Activated CD4-positive, alpha-beta memory T cell treated with anti-CD3 and anti-CD28 coated beads for 36 hours (primary cell): Measurements from ENCODE around the gene QRICH2. TPM values are rescaled to one million over a fixed set of nuclear protein-coding genes. Genes with fewer than 3 reads are reported as not detected.

Experiments used
- CTCF ChIA-PET: fragments of 350-600 bp; sonication (Branson Sonifier 250); formaldehyde crosslinking; loops from one replicate; lab custom pipeline; 2021; ENCODE audit warnings: antibody characterized with exemption, inconsistent platforms; lab: Charles Lee
- POLR2A ChIA-PET: fragments of 350-600 bp; sonication (Branson Sonifier 250); formaldehyde crosslinking; loops from one replicate; lab custom pipeline; 2021; ENCODE audit warnings: antibody characterized with exemption; lab: Charles Lee
- DNase-seq: peaks from one replicate; pipeline ENCODE4 v3.0.0-alpha.2; 2020
- H3K27ac Mint-ChIP-seq: one replicate; pipeline ENCODE4 v1.8.0; 2021; ENCODE audit warnings: mixed read lengths
- H3K27me3 Mint-ChIP-seq: one replicate; pipeline ENCODE4 v1.8.0; 2021; ENCODE audit warnings: mixed read lengths
- H3K36me3 Mint-ChIP-seq: one replicate; pipeline ENCODE4 v1.8.0; 2021; ENCODE audit warnings: mixed read lengths
- H3K4me1 Mint-ChIP-seq: one replicate; pipeline ENCODE4 v1.8.0; 2021; ENCODE audit warnings: low read depth, mixed read lengths
- H3K4me3 Mint-ChIP-seq: one replicate; pipeline ENCODE4 v1.8.0; 2021; ENCODE audit warnings: mild to moderate bottlenecking, mixed read lengths
- H3K9me3 Mint-ChIP-seq: one replicate; pipeline ENCODE4 v1.8.0; 2021; ENCODE audit warnings: mixed read lengths
- intact Hi-C: fragments of 100-400 bp; cut with micrococcal nuclease; formaldehyde crosslinking; loops from one replicate; pipeline ENCODE4 v1.15.1; 2023
- total RNA-seq, 2 experiments: library from RNA; stranded (reverse); gene quantifications; one replicate each; pipeline ENCODE4 v1.2.3, GENCODE V29; 2021

The QRICH2 gene
- total RNA-seq, 2 experiments from 2014 or later: 1.0 to 1.1 TPM

DNA sequence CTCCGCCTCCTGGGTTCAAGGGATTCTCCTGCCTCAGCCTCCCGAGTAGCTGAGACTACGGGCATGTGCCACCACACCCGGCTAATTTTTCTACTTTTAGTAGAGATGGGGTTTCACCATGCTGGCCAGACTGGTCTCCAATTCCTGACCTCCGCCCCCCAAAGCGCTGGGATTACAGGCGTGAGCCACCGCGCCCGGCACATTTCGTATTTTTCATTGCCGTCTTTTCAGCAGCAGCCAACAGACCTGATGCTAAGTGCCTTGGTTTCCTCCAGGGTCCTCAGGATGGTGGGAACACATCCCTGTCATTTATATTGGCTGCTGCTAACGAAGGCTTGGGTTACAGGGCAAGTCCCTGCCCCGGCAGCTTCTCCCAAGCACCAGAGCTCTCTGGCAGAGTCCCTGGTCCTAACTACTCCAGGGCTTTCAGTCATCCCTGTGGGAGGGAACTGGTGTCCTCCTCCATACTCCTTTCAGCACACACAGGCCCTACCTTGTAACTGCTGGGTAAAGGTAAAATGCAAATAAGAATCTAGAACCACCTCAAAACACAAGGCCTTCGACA is 66.3 kb downstream of the QRICH2 start:
- intact Hi-C loops: no loop called here
- DNase-seq: no peak
- Mint-ChIP-seq H3K4me1 (peaks cover 53% of the 10 kb centered on the region), H3K27ac (no peak overlapping the region), H3K9me3 (no peaks in the 10 kb centered on the region), H3K4me3 (peak overlapping the region; percentile 77), H3K27me3 (no peaks in the 10 kb centered on the region), H3K36me3 (peaks cover under 1% of the 10 kb centered on the region)
- CTCF ChIA-PET: interaction anchor here (1.1 to 1.3 kb wide), 3 partner anchors 15 to 50 kb away, joined by 3 to 4 read pairs (median 4); no protein-coding TSS in a partner anchor
- POLR2A ChIA-PET: interaction anchor here (1.7 kb wide), 1 partner anchor 23 kb away, joined by 10 read pairs; the partner anchor contains the start of gene UBALD2

DNA sequence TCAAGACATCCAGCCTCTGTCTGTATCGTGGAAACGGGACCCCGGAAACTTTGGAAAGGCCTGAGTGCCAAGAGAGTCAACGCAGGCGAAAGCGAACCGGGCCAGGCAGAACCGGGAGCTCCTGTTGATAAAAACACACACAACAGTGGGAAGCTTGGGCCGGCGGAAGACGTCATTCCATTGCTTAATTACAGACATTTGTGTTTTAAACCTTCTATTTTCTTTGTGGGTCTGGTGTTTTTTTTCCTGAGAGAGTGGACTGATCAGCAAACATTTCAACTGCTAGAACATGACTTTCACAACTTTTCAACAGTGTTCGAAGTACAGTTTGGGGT is 66.9 kb downstream of the QRICH2 start:
- no peaks in the 10 kb centered on the region for H3K9me3 Mint-ChIP-seq
- H3K4me3 Mint-ChIP-seq: peak overlapping the region; percentile 77
- no peak for DNase-seq
- peaks cover 2% of the 10 kb centered on the region for H3K36me3 Mint-ChIP-seq
- no peaks in the 10 kb centered on the region for H3K27me3 Mint-ChIP-seq
- POLR2A ChIA-PET: interaction anchor here (0.5 to 1.7 kb wide), 6 partner anchors 23 to 184 kb away, joined by 3 to 10 read pairs (median 4); partner anchors contain the start of gene UBALD2
- peaks cover 47% of the 10 kb centered on the region for H3K4me1 Mint-ChIP-seq
- peak overlapping the region; percentile 67 for H3K27ac Mint-ChIP-seq
- CTCF ChIA-PET: interaction anchor here (0.7 to 1.3 kb wide), 4 partner anchors 16 to 57 kb away, joined by 3 to 4 read pairs (median 4); no protein-coding TSS in a partner anchor
- intact Hi-C loops: no loop called here

DNA sequence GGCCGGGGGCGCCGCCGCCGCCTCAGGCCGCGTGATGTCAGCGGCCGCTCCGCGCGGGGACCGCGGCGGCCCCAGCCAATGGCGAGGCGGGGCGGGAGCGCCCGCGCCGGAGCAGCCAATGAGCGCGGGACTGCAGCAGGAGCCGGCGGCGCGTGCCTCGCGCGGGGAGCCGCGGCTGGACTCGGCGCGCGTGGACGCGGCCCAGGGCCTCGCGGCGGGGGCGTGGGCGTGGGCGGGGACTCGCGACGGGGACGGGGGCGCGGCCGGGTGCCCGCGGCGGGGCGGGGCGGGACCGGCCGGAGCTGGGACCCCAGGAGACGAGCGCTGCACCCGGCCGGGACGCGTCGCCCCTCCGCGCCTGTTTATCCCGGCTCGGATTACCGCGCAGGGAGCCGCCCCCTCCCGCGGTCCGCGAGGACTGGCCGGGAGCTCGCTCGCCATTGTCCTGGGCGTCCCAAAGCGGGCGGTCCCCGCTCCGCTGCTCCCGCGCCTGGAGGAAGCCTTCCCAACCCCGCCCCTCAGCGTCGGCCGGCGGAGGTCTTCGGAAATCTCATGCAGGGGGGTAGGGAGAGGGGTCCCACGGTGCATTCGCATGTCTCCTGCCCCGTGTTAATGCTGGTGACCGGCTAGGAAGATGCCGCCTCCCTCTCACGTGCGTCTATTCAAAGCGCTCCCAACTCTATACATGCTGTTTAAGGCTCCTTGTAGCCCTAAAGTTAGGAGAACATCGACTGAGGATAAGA is 67.4 kb downstream of the QRICH2 start, which contains the start of gene RNF157:
TSS of gene RNF157 (minus strand) at position 33 of the 743 bp plus-strand sequence. CDS start 253 bp downstream, outside the sequence.
- H3K4me3 Mint-ChIP-seq: peak within 1 kb of the TSS; percentile 77
- H3K4me1 Mint-ChIP-seq: peaks cover 41% of the 10 kb centered on the region
- intact Hi-C loops: no loop called here
- ChIA-PET POLR2A (interaction anchor here (0.5 to 1.7 kb wide), 6 partner anchors 24 to 185 kb away, joined by 3 to 10 read pairs (median 4); partner anchors contain the start of gene UBALD2), CTCF (interaction anchor here (0.7 to 1.3 kb wide), 3 partner anchors 16 to 56 kb away, joined by 3 to 4 read pairs (median 4); no protein-coding TSS in a partner anchor)
- peak; percentile 69 for DNase-seq
- H3K27me3 Mint-ChIP-seq: no peaks in the 10 kb centered on the region
- H3K36me3 Mint-ChIP-seq: peaks cover 2% of the 10 kb centered on the region
- peak within 1 kb of the TSS; percentile 67 for H3K27ac Mint-ChIP-seq
- H3K9me3 Mint-ChIP-seq: no peaks in the 10 kb centered on the region

DNA sequence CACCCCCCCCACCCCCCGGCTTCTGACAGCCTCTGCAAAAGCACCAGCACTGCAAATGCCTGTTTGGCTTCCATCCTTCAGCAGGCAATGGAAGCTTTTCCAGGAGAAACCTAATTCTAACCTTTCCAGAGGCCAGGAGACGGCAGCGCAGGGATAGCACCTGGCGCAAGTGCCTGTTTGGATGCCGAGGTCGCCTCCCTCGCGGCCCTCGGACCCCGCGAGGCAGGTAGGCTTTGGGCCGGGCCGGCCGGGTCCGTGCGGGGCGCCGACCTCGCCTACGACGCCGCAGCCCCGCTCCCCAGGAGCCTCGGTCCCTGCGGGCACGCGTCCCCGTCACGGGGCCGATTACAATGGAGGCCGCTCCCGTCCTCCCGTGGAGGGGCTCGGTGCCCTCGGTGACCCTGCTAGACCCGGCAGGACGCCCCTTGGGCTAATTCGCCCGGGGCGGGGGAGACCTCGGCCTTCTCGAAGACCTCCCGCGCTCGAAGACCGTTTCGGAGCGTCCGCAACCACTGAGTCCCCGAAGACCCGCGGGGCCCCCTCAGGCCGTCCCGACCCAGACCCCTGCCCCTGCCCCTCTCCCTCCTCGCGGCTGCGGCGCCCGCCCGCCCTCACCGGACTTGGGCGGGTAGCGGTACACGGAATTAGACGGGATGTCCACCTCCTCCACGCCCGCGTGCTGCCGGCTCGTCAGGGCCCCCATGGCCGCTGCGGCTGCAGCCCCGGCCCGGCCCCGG is 68.4 kb downstream of the QRICH2 start:
- H3K4me1 Mint-ChIP-seq: peaks cover 39% of the 10 kb centered on the region
- H3K27ac Mint-ChIP-seq: peak overlapping the region; percentile 33
- ChIA-PET POLR2A (interaction anchor here (1.2 to 2.2 kb wide), 4 partner anchors 25 to 48 kb away, joined by 5 to 10 read pairs (median 8); partner anchors contain the start of gene UBALD2), CTCF (interaction anchor here (0.8 to 1.0 kb wide), 2 partner anchors 24 to 47 kb away, joined by 3 to 4 read pairs; no protein-coding TSS in a partner anchor)
- H3K36me3 Mint-ChIP-seq: peaks cover 2% of the 10 kb centered on the region
- no peak for DNase-seq
- intact Hi-C loops: no loop called here
- H3K9me3 Mint-ChIP-seq: no peaks in the 10 kb centered on the region
- no peaks in the 10 kb centered on the region for H3K27me3 Mint-ChIP-seq
- peak overlapping the region; percentile 73 for H3K4me3 Mint-ChIP-seq

DNA sequence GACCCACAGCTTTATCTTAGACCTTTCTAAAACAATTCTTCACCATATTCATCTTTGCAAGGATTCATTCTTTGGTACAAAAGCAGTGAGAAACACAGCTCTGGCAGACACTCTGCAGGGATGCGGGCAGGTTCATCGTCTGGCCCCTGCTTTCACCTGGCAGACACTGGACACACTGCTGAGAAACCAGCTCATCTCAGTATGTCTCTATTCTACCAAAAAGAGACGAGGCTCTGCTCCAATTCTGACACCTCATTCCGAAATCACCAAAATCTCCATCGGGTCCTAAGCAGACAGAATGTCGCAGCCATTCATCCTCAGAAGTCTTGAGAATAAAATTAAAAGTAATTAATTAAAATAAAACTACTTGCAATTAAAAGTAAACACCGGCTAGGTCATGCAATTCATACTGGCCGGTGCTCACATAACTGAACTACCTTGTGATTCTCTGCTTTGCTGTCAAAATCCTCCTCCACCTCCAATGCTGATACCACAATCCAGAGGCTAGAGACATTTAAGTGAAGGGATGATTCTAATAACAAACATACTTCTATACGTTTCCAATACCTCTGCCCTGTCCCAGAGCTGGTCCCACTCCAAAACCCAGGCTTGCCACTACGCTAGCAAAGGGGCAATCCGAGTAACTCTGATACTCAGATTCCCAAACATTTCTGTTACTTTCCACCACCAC is 69.1 kb downstream of the QRICH2 start:
- H3K4me3 Mint-ChIP-seq: peak overlapping the region; percentile 58
- ChIA-PET CTCF (interaction anchor here (0.6 to 2.1 kb wide), 7 partner anchors 8 to 59 kb away, joined by 3 to 8 read pairs (median 4); no protein-coding TSS in a partner anchor), POLR2A (interaction anchor here (1.0 to 2.2 kb wide), 7 partner anchors 25 to 115 kb away, joined by 3 to 10 read pairs (median 4); partner anchors contain the start of gene PRPSAP1)
- no peak overlapping the region for H3K27ac Mint-ChIP-seq
- intact Hi-C loops: no loop called here
- H3K4me1 Mint-ChIP-seq: peaks cover 44% of the 10 kb centered on the region
- no peaks in the 10 kb centered on the region for H3K9me3 Mint-ChIP-seq
- no peaks in the 10 kb centered on the region for H3K27me3 Mint-ChIP-seq
- DNase-seq: no peak
- H3K36me3 Mint-ChIP-seq: peaks cover 2% of the 10 kb centered on the region

DNA sequence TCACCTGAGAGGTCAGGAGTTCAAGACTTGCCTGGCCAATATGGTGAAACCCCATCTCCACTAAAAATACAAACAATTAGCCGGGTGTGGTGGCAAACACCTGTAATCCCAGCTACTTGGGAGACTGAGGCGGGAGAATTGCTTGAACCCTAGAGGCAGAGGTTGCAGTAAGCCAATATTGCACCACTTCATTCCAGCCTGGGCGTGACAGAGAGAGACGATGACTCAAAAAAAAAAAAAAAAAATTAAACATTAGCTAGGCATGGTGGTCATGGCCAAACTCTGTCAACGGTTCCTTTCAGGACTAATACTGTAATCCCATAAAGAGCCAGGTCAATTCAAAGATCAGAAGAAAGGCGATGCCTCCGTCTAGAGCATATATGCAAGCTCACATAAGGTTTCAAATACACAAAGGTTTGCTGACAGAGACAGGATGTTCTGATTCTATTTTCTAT is 70.2 kb downstream of the QRICH2 start:
- peaks cover 44% of the 10 kb centered on the region for H3K4me1 Mint-ChIP-seq
- no peaks in the 10 kb centered on the region for H3K27me3 Mint-ChIP-seq
- H3K27ac Mint-ChIP-seq: peak overlapping the region; percentile 8
- no peaks in the 10 kb centered on the region for H3K9me3 Mint-ChIP-seq
- ChIA-PET CTCF (interaction anchor here (0.6 to 2.1 kb wide), 5 partner anchors 11 to 639 kb away, joined by 3 to 8 read pairs (median 4); no protein-coding TSS in a partner anchor), POLR2A (interaction anchor here (0.9 to 2.2 kb wide), 6 partner anchors 8 to 46 kb away, joined by 3 to 10 read pairs (median 4); no protein-coding TSS in a partner anchor)
- DNase-seq: no peak
- intact Hi-C loops: no loop called here
- H3K36me3 Mint-ChIP-seq: peaks cover 2% of the 10 kb centered on the region
- H3K4me3 Mint-ChIP-seq: peak overlapping the region; percentile 16

DNA sequence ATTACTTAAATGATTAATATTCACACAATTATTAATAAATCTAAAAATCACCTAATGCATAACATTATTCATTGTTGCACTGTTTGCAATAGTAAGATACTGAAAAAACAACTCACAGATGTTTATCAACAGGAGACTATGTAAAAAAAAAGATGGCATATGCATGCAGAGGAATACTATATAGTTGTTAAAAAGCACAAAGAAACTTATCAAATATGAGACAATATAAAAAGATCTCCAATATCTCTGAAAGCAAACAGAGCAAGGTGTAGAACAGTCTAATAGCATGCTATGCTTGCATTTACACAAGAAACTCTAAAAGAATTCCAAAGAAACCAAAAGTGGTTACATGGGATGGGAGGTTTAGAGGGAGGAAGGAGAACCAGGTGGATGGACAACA is 71.5 kb downstream of the QRICH2 start:
- DNase-seq: no peak
- no peaks in the 10 kb centered on the region for H3K27me3 Mint-ChIP-seq
- H3K36me3 Mint-ChIP-seq: peaks cover 2% of the 10 kb centered on the region
- no peak overlapping the region for H3K27ac Mint-ChIP-seq
- ChIA-PET POLR2A (no interaction called here), CTCF (interaction anchor here (0.9 kb wide), 1 partner anchor 43 kb away, joined by 3 read pairs; no protein-coding TSS in a partner anchor)
- no peak overlapping the region for H3K4me3 Mint-ChIP-seq
- no peaks in the 10 kb centered on the region for H3K9me3 Mint-ChIP-seq
- intact Hi-C loops: no loop called here
- H3K4me1 Mint-ChIP-seq: peaks cover 46% of the 10 kb centered on the region

DNA sequence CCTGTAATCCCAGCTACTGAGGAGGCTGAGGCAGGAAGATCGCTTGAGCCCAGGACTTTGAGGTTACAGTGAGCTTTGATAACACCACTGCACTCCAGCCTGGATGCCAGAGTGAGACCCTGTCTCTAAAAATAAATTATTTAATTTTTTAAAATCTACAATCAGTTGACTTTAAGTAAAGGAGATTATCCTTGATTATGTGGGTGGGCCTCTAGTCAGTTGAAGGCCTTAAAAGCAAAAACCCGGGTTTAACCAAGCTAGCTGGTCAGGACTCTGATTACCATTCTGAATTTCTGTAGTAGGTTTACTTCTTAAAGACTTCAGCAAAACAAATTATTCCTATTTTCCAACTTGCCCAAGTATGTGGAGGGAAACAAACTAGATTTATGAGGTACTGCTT is 72.2 kb downstream of the QRICH2 start:
- H3K9me3 Mint-ChIP-seq: no peaks in the 10 kb centered on the region
- H3K27me3 Mint-ChIP-seq: no peaks in the 10 kb centered on the region
- ChIA-PET POLR2A (no interaction called here), CTCF (no interaction called here)
- no peak overlapping the region for H3K4me3 Mint-ChIP-seq
- H3K4me1 Mint-ChIP-seq: peaks cover 41% of the 10 kb centered on the region
- intact Hi-C loops: no loop called here
- H3K36me3 Mint-ChIP-seq: peaks cover 2% of the 10 kb centered on the region
- no peak for DNase-seq
- H3K27ac Mint-ChIP-seq: no peak overlapping the region

DNA sequence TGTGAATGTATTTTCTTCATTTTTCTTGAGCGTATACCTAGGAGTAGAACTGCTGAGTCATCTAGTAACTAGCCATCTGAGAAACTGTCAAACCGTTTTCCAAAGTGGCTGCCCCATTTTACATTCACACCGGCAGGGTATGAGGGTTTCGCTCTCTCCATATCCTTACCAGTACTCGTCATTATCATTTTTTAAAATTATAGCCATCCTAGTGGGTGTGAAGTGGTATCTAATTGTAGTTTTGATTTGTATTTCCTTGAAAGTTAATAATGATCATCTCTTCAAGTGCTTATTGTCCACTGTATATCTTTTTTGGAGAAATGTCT is 73.8 kb downstream of the QRICH2 start:
- DNase-seq: no peak
- Mint-ChIP-seq H3K36me3 (peaks cover 2% of the 10 kb centered on the region), H3K4me1 (peaks cover 47% of the 10 kb centered on the region), H3K27ac (no peak overlapping the region), H3K9me3 (no peaks in the 10 kb centered on the region), H3K27me3 (no peaks in the 10 kb centered on the region), H3K4me3 (no peak overlapping the region)
- intact Hi-C loops: no loop called here
- ChIA-PET CTCF (interaction anchor here (1.3 to 1.9 kb wide), 2 partner anchors 45 to 108 kb away, joined by 3 to 6 read pairs; no protein-coding TSS in a partner anchor), POLR2A (no interaction called here)

DNA sequence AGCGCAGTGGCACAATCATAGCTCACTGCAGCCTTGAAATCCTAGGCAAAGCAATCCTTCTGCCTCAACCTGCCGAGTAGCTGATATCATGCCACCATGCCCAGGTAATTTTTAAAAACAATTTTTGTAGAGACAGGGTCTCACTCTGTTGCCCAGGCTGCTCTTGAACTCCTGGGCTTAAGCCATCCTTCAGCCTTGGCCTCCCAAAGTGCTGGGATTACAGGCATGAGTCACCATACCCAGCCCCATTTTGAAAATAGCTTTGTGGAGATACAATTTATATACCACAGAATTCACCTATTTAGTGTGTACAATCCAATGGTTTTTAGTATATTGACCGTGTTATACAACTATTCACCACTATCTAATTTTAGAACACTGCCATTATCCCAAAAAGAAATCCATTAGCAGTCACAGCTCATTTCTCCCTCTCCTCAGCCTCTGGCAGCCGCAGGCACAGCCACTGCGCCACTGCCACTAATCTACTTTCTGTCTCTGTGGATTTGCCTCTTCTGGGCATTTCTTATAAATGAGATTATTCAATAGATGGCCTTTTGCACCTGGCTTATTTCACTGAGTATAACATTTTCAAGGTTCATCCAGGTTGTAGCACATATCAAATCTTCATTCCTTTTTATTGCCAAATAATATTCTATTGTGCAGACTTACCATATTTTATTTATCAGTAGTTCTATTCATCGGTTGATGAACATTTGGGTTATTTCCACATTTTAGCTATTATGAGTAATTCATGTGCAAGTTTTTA is 74.3 kb downstream of the QRICH2 start:
- Mint-ChIP-seq H3K4me1 (peaks cover 47% of the 10 kb centered on the region), H3K9me3 (no peaks in the 10 kb centered on the region), H3K27me3 (no peaks in the 10 kb centered on the region), H3K4me3 (no peak overlapping the region), H3K36me3 (peaks cover 2% of the 10 kb centered on the region), H3K27ac (no peak overlapping the region)
- intact Hi-C loops: no loop called here
- ChIA-PET CTCF (interaction anchor here (0.7 to 1.9 kb wide), 3 partner anchors 13 to 108 kb away, joined by 3 to 6 read pairs (median 3); no protein-coding TSS in a partner anchor), POLR2A (interaction anchor here (1.0 kb wide), 1 partner anchor 54 kb away, joined by 3 read pairs; no protein-coding TSS in a partner anchor)
- DNase-seq: no peak
